GM23338 (cell line): ENCODE data around the gene TENM3. TPM values are rescaled to one million over a fixed set of nuclear protein-coding genes. Genes with fewer than 3 reads are reported as not detected.

Source experiments
- ATAC-seq: fragments of 200-7000 bp; cut with Tn5 transposase; 3 replicates; pipeline ENCODE4 v1.9.1; 2020
- DNase-seq: peaks from one replicate; pipeline ENCODE4 v3.0.0-alpha.2; 2015; ENCODE audit warnings: low spot score
- H2AFZ ChIP-seq: fragments of 200-600 bp; sonication (generic); 2 replicates; pipeline ENCODE4 v1.8.0; 2016; ENCODE audit warnings: antibody characterized with exemption, mild to moderate bottlenecking, moderate library complexity
- H3F3A ChIP-seq: fragments of 200-600 bp; sonication (generic); replicated peaks from 2 replicates; pipeline ENCODE4 v1.8.0; 2017; ENCODE audit warnings: antibody characterized with exemption, mixed run types, low read depth
- H3K27ac ChIP-seq: fragments of 200-600 bp; sonication (generic); 2 replicates; pipeline ENCODE4 v1.6.1; 2016; ENCODE audit warnings: low read depth
- H3K27me3 ChIP-seq: fragments of 200-600 bp; sonication (generic); 2 replicates; pipeline ENCODE4 v1.8.0; 2016; ENCODE audit warnings: mild to moderate bottlenecking, mixed run types, moderate library complexity; ENCODE audit not compliant: insufficient read depth
- H3K36me3 ChIP-seq: fragments of 200-600 bp; sonication (generic); 2 replicates; pipeline ENCODE4 v1.8.0; 2016; ENCODE audit warnings: mild to moderate bottlenecking; ENCODE audit not compliant: insufficient read depth
- H3K4me1 ChIP-seq: fragments of 200-600 bp; sonication (generic); 2 replicates; pipeline ENCODE4 v1.8.0; 2016; ENCODE audit warnings: mild to moderate bottlenecking, moderate library complexity; ENCODE audit not compliant: insufficient read depth
- H3K4me2 ChIP-seq: fragments of 200-600 bp; sonication (generic); 2 replicates; pipeline ENCODE4 v1.7.1; 2017; ENCODE audit warnings: mixed run types
- H3K4me3 ChIP-seq: fragments of 200-600 bp; sonication (generic); 2 replicates; pipeline ENCODE4 v1.6.1; 2016; ENCODE audit warnings: mixed run types
- H3K79me2 ChIP-seq: fragments of 200-600 bp; sonication (generic); replicated peaks from 2 replicates; pipeline ENCODE4 v1.8.0; 2017; ENCODE audit warnings: mild to moderate bottlenecking; ENCODE audit not compliant: insufficient read depth
- H3K9me2 ChIP-seq: fragments of 200-600 bp; sonication (generic); 2 replicates; pipeline ENCODE4 v1.8.0; 2017; ENCODE audit not compliant: insufficient read depth
- H4K20me1 ChIP-seq: fragments of 200-600 bp; sonication (generic); replicated peaks from 2 replicates; pipeline ENCODE4 v1.8.0; 2017; ENCODE audit warnings: mild to moderate bottlenecking; ENCODE audit not compliant: insufficient read depth
- H3K27ac Mint-ChIP-seq: 2 replicates; pipeline ENCODE4 v1.8.0; 2020; ENCODE audit warnings: inconsistent platforms, mild to moderate bottlenecking, moderate library complexity, mixed read lengths
- H3K27me3 Mint-ChIP-seq: 3 replicates; pipeline ENCODE4 v1.8.0; 2022; ENCODE audit warnings: low read depth, mild to moderate bottlenecking, moderate library complexity, mixed read lengths, inconsistent platforms; ENCODE audit not compliant: insufficient read depth, poor library complexity
- H3K36me3 Mint-ChIP-seq: 3 replicates; pipeline ENCODE4 v1.8.0; 2021; ENCODE audit warnings: low read depth, mild to moderate bottlenecking, inconsistent platforms, moderate library complexity, mixed read lengths
- H3K4me1 Mint-ChIP-seq: 3 replicates; pipeline ENCODE4 v1.8.0; 2020; ENCODE audit warnings: mild to moderate bottlenecking, inconsistent platforms, mixed read lengths
- H3K4me3 Mint-ChIP-seq: 3 replicates; pipeline ENCODE4 v1.8.0; 2021; ENCODE audit warnings: moderate library complexity, mild to moderate bottlenecking, inconsistent platforms, mixed read lengths
- H3K9me3 Mint-ChIP-seq: 3 replicates; pipeline ENCODE4 v1.8.0; 2020; ENCODE audit warnings: moderate library complexity, mild to moderate bottlenecking, inconsistent platforms, mixed read lengths
- EZH2 ChIP-seq: fragments of 200-600 bp; sonication (generic); IDR thresholded peaks from one replicate; pipeline ENCODE4 v1.8.0; 2017; ENCODE audit warnings: antibody characterized with exemption, mild to moderate bottlenecking, low read depth; ENCODE audit not compliant: unreplicated experiment
- EZH2phosphoT487 ChIP-seq: fragments of 200-600 bp; sonication (generic); IDR thresholded peaks from one replicate; pipeline ENCODE4 v1.8.1; 2018; ENCODE audit warnings: antibody characterized with exemption; ENCODE audit not compliant: unreplicated experiment
- JUNB ChIP-seq: IDR thresholded peaks from one replicate; pipeline ENCODE4 v1.6.1; 2016; ENCODE audit warnings: antibody characterized with exemption; ENCODE audit not compliant: unreplicated experiment
- NANOG ChIP-seq: IDR thresholded peaks from 2 replicates; pipeline ENCODE4 v1.6.1; 2016; ENCODE audit warnings: antibody characterized with exemption, borderline replicate concordance
- STAT1 ChIP-seq: IDR thresholded peaks from one replicate; pipeline ENCODE4 v1.6.1; 2016; ENCODE audit warnings: antibody characterized with exemption; ENCODE audit not compliant: unreplicated experiment
- ZNF114 ChIP-seq: fragments of 250-450 bp; sonication (Bioruptor Pico); IDR thresholded peaks from 2 replicates; pipeline ENCODE4 v1.5.0; 2020; ENCODE audit warnings: mild to moderate bottlenecking, moderate library complexity
- ZNF331 ChIP-seq: fragments of 250-450 bp; sonication (Bioruptor Pico); IDR thresholded peaks from 2 replicates; pipeline ENCODE4 v1.5.0; 2020; ENCODE audit warnings: low read depth, mild to moderate bottlenecking, moderate library complexity
- polyA plus RNA-seq: library from polyadenylated mRNA; unstranded; fragments of >200 nt; fragmentation: Nextera tagmentation; extraction: Ambion mirVana; gene quantifications from 2 replicates; pipeline ENCODE4 v1.2.1, GENCODE V29; 2016
- total RNA-seq: library from RNA; depleted of rRNA; stranded (reverse); fragments of >200 nt; shearing (Covaris generic); gene quantifications from 2 replicates; pipeline ENCODE4 v1.2.3, GENCODE V29; 2014
- TF ChIP-seq, protein P1 (sequence below): IDR thresholded peaks from one replicate; pipeline ENCODE4 v1.6.1; 2018; ENCODE audit warnings: antibody characterized with exemption; ENCODE audit not compliant: unreplicated experiment
- TF ChIP-seq, protein P2 (sequence below), 2 experiments: fragments of 200-600 bp in 1 of 2; sonication (generic) in 1 of 2; conservative IDR thresholded peaks; 2 replicates each; pipeline versions ENCODE4 v1.5.1 to v1.6.1; 2016 to 2017; ENCODE audit warnings: antibody characterized with exemption in 2 of 2, low read depth in 2 of 2, mild to moderate bottlenecking in 2 of 2, moderate library complexity in 1 of 2
- TF ChIP-seq, protein P3 (sequence below): fragments of 250-450 bp; sonication (Bioruptor Pico); IDR thresholded peaks from 2 replicates; pipeline ENCODE4 v1.5.0; 2020; ENCODE audit warnings: mild to moderate bottlenecking, moderate library complexity

The TENM3 gene
- total and polyA plus RNA-seq, 2 experiments from 2014 or later, result 22.2 to 128 TPM

DNA sequence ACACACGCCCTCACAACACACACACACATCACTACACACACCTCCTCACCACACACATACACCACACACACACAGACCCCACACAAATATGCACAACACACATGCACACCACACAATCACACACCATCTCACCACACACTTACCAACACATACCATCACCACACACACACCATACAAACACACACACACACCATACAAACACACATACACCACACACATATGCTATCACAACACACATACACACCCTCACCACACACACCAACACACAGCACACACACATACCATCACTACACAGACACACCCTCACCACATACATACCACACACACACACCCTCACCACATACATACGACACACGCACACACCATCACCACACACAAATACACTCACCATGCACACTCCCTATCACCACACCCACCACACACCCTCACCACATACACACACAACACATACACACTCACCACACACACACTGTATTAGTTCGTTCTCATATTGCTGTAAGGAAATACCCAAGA lies 567.0 kb downstream of the TENM3 start (continued):
- TF ChIP-seq, protein P1, sequence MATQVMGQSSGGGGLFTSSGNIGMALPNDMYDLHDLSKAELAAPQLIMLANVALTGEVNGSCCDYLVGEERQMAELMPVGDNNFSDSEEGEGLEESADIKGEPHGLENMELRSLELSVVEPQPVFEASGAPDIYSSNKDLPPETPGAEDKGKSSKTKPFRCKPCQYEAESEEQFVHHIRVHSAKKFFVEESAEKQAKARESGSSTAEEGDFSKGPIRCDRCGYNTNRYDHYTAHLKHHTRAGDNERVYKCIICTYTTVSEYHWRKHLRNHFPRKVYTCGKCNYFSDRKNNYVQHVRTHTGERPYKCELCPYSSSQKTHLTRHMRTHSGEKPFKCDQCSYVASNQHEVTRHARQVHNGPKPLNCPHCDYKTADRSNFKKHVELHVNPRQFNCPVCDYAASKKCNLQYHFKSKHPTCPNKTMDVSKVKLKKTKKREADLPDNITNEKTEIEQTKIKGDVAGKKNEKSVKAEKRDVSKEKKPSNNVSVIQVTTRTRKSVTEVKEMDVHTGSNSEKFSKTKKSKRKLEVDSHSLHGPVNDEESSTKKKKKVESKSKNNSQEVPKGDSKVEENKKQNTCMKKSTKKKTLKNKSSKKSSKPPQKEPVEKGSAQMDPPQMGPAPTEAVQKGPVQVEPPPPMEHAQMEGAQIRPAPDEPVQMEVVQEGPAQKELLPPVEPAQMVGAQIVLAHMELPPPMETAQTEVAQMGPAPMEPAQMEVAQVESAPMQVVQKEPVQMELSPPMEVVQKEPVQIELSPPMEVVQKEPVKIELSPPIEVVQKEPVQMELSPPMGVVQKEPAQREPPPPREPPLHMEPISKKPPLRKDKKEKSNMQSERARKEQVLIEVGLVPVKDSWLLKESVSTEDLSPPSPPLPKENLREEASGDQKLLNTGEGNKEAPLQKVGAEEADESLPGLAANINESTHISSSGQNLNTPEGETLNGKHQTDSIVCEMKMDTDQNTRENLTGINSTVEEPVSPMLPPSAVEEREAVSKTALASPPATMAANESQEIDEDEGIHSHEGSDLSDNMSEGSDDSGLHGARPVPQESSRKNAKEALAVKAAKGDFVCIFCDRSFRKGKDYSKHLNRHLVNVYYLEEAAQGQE, result no peak
- TF ChIP-seq ZNF114 (CRISPR knock-in tag), result no peak

DNA sequence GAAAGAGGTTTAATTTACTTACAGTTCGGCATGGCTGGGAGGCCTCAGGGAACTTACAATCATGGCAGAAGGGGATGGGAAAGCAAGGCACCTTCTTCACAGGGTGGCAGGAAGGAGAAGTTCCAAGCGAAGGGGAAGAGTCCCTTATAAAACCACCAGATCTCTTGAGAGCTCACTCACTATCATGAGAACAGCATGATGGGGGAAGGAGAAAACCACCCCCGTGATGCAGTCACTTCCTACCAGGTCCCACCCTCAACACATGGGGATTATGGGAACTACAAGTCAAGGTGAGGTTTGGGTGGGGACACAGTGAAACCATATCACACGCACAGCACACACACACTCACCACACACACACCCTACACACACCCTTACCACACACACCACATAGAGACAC lies 569.7 kb downstream of the TENM3 start:
- H3K79me2 ChIP-seq, result no peaks in the 10 kb centered on the region
- peaks cover 7% of the 10 kb centered on the region for H3K27me3 Mint-ChIP-seq
- H3F3A ChIP-seq, result peaks cover 12% of the 10 kb centered on the region
- no peak overlapping the region for H3K4me3 Mint-ChIP-seq
- H3K4me2 ChIP-seq, result no peak overlapping the region
- no peaks in the 10 kb centered on the region for H4K20me1 ChIP-seq
- no peaks in the 10 kb centered on the region for H3K27me3 ChIP-seq
- no peak for DNase-seq
- H2AFZ ChIP-seq, result no peak overlapping the region
- no peak overlapping the region for H3K4me3 ChIP-seq
- H3K36me3 Mint-ChIP-seq, result peaks cover 18% of the 10 kb centered on the region; the same call in 2 of the 3 replicates
- H3K27ac ChIP-seq, result no peak overlapping the region
- no peaks in the 10 kb centered on the region for H3K4me1 ChIP-seq
- peaks cover 20% of the 10 kb centered on the region for H3K9me3 Mint-ChIP-seq
- H3K27ac Mint-ChIP-seq, result no peak overlapping the region
- ATAC-seq, result no peak
- no peaks in the 10 kb centered on the region; the same call in 2 of the 3 replicates for H3K4me1 Mint-ChIP-seq
- H3K9me2 ChIP-seq, result no peaks in the 10 kb centered on the region
- no peaks in the 10 kb centered on the region for H3K36me3 ChIP-seq
- TF ChIP-seq STAT1 (no peak), EZH2 (no peak), EZH2phosphoT487 (no peak), NANOG (no peak), ZNF331 (CRISPR knock-in tag) (no peak), JUNB (no peak)
- TF ChIP-seq, protein P2, sequence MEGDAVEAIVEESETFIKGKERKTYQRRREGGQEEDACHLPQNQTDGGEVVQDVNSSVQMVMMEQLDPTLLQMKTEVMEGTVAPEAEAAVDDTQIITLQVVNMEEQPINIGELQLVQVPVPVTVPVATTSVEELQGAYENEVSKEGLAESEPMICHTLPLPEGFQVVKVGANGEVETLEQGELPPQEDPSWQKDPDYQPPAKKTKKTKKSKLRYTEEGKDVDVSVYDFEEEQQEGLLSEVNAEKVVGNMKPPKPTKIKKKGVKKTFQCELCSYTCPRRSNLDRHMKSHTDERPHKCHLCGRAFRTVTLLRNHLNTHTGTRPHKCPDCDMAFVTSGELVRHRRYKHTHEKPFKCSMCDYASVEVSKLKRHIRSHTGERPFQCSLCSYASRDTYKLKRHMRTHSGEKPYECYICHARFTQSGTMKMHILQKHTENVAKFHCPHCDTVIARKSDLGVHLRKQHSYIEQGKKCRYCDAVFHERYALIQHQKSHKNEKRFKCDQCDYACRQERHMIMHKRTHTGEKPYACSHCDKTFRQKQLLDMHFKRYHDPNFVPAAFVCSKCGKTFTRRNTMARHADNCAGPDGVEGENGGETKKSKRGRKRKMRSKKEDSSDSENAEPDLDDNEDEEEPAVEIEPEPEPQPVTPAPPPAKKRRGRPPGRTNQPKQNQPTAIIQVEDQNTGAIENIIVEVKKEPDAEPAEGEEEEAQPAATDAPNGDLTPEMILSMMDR (conservative IDR thresholded peaks at IDR 0.05; ENCODE audit: low read depth in 2 of 2), result no peak
- TF ChIP-seq, protein P1, result no peak
- TF ChIP-seq, protein P3, sequence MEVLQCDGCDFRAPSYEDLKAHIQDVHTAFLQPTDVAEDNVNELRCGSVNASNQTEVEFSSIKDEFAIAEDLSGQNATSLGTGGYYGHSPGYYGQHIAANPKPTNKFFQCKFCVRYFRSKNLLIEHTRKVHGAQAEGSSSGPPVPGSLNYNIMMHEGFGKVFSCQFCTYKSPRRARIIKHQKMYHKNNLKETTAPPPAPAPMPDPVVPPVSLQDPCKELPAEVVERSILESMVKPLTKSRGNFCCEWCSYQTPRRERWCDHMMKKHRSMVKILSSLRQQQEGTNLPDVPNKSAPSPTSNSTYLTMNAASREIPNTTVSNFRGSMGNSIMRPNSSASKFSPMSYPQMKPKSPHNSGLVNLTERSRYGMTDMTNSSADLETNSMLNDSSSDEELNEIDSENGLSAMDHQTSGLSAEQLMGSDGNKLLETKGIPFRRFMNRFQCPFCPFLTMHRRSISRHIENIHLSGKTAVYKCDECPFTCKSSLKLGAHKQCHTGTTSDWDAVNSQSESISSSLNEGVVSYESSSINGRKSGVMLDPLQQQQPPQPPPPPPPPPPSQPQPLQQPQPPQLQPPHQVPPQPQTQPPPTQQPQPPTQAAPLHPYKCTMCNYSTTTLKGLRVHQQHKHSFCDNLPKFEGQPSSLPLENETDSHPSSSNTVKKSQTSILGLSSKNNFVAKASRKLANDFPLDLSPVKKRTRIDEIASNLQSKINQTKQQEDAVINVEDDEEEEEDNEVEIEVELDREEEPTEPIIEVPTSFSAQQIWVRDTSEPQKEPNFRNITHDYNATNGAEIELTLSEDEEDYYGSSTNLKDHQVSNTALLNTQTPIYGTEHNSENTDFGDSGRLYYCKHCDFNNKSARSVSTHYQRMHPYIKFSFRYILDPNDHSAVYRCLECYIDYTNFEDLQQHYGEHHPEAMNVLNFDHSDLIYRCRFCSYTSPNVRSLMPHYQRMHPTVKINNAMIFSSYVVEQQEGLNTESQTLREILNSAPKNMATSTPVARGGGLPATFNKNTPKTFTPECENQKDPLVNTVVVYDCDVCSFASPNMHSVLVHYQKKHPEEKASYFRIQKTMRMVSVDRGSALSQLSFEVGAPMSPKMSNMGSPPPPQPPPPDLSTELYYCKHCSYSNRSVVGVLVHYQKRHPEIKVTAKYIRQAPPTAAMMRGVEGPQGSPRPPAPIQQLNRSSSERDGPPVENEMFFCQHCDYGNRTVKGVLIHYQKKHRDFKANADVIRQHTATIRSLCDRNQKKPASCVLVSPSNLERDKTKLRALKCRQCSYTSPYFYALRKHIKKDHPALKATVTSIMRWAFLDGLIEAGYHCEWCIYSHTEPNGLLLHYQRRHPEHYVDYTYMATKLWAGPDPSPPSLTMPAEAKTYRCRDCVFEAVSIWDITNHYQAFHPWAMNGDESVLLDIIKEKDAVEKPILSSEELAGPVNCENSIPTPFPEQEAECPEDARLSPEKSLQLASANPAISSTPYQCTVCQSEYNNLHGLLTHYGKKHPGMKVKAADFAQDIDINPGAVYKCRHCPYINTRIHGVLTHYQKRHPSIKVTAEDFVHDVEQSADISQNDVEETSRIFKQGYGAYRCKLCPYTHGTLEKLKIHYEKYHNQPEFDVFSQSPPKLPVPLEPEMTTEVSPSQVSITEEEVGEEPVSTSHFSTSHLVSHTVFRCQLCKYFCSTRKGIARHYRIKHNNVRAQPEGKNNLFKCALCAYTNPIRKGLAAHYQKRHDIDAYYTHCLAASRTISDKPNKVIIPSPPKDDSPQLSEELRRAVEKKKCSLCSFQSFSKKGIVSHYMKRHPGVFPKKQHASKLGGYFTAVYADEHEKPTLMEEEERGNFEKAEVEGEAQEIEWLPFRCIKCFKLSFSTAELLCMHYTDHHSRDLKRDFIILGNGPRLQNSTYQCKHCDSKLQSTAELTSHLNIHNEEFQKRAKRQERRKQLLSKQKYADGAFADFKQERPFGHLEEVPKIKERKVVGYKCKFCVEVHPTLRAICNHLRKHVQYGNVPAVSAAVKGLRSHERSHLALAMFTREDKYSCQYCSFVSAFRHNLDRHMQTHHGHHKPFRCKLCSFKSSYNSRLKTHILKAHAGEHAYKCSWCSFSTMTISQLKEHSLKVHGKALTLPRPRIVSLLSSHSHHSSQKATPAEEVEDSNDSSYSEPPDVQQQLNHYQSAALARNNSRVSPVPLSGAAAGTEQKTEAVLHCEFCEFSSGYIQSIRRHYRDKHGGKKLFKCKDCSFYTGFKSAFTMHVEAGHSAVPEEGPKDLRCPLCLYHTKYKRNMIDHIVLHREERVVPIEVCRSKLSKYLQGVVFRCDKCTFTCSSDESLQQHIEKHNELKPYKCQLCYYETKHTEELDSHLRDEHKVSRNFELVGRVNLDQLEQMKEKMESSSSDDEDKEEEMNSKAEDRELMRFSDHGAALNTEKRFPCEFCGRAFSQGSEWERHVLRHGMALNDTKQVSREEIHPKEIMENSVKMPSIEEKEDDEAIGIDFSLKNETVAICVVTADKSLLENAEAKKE, result no peak
